H1 (cell line): Measurements from ENCODE around the gene FRMPD4. TPM values are rescaled to one million over a fixed set of nuclear protein-coding genes. Genes with fewer than 3 reads are reported as not detected.

Source experiments
- MAFK ChIP-seq: IDR thresholded peaks from 2 replicates; pipeline ENCODE4 v1.6.1; 2012; ENCODE audit warnings: low read depth, mild to moderate bottlenecking, improper control_type of control experiment, low read length
- PHF8 ChIP-seq: fragments of 200-600 bp; sonication (generic); conservative IDR thresholded peaks from 2 replicates; pipeline ENCODE4 v1.7.1; 2012; ENCODE audit warnings: low read depth, mild to moderate bottlenecking, inconsistent platforms, low read length, moderate library complexity
- RBBP5 ChIP-seq: IDR thresholded peaks from 2 replicates; pipeline ENCODE4 v1.7.1; 2012; ENCODE audit warnings: low read depth, mild to moderate bottlenecking, inconsistent platforms, low read length, moderate library complexity, borderline replicate concordance
- RXRA ChIP-seq: IDR thresholded peaks from 2 replicates; pipeline ENCODE4 v1.6.1; 2011; ENCODE audit warnings: low read depth, mild to moderate bottlenecking, low read length, moderate library complexity; ENCODE audit not compliant: insufficient read depth
- SIX5 ChIP-seq: IDR thresholded peaks from 2 replicates; pipeline ENCODE4 v1.6.1; 2011; ENCODE audit warnings: mild to moderate bottlenecking, low read depth, low read length
- SRF ChIP-seq: IDR thresholded peaks from 2 replicates; pipeline ENCODE4 v1.6.1; 2011; ENCODE audit warnings: mild to moderate bottlenecking, low read depth, low read length, moderate library complexity
- SUZ12 ChIP-seq: fragments of 200-600 bp; sonication (generic); IDR thresholded peaks from 2 replicates; pipeline ENCODE4 v1.6.1; 2012; ENCODE audit warnings: mild to moderate bottlenecking, inconsistent platforms, low read length, moderate library complexity, mixed read lengths
- TBP ChIP-seq: IDR thresholded peaks from 2 replicates; pipeline ENCODE4 v1.6.1; 2011; ENCODE audit warnings: low read depth, low read length, improper control_type of control experiment
- TCF12 ChIP-seq: IDR thresholded peaks from 2 replicates; pipeline ENCODE4 v1.6.1; 2011; ENCODE audit warnings: low read depth, mild to moderate bottlenecking, low read length
- polyA plus RNA-seq, 7 experiments: library from polyadenylated mRNA; depleted of rRNA in 3 of 7; stranded (reverse) in 5 of 7; unstranded in 2 of 7; fragments of >200 nt in 5 of 7; fragments of 200-250 nt in 2 of 7; gene quantifications; 1 replicate in 5 of 7; 2 replicates in 1 of 7; 4 replicates in 1 of 7; pipeline versions ENCODE4 v1.2.1 to v1.2.3, GENCODE V29; 2011 to 2013; ENCODE audit warnings: missing spikeins in 2 of 7, mixed read lengths in 2 of 7
- total RNA-seq: library from RNA; stranded (reverse); fragmentation: NEBNext Ultra II Directional; extraction: Animal tissue kit (Norgen Biotek cat#: 25700); gene quantifications from 2 replicates; pipeline ENCODE4 v1.2.1, GENCODE V29; 2021
- TF ChIP-seq, protein P1 (sequence below): fragments of 300-600 bp; sonication (generic); IDR thresholded peaks from 2 replicates; pipeline ENCODE4 v1.7.1; 2012; ENCODE audit warnings: low read length, moderate library complexity, mild to moderate bottlenecking, inconsistent platforms; ENCODE audit not compliant: insufficient replicate concordance
- TF ChIP-seq, protein P2 (sequence below): IDR thresholded peaks from 2 replicates; pipeline ENCODE4 v1.6.1; 2012; ENCODE audit warnings: low read length, inconsistent platforms

Gene FRMPD4
- total and polyA plus RNA-seq, 2 of the 8 experiments (the other 6 are each of a cell fraction or from before 2014, with no cell fraction given) = 0.02 to 0.37 TPM

DNA sequence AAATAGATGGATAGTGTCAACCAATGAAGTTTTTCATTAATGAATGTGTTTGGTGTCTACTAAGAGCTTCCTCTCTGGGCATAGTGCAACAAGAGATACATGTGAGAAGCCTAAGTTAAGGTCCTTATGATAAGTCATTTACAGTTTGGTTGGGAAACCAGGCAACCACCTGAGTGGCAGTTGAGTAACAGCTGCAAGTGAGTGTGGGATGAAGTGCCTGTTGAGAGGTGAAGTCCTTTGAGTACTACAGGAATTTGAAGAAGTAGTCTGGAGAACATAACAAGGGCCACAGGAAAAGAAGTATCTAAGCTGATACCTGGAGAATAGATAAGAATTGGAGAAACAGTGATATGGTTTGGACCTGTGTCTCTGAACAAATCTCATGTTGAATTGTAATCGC is 48.5 kb upstream of the FRMPD4 start (continued):
- TF ChIP-seq, protein P1, sequence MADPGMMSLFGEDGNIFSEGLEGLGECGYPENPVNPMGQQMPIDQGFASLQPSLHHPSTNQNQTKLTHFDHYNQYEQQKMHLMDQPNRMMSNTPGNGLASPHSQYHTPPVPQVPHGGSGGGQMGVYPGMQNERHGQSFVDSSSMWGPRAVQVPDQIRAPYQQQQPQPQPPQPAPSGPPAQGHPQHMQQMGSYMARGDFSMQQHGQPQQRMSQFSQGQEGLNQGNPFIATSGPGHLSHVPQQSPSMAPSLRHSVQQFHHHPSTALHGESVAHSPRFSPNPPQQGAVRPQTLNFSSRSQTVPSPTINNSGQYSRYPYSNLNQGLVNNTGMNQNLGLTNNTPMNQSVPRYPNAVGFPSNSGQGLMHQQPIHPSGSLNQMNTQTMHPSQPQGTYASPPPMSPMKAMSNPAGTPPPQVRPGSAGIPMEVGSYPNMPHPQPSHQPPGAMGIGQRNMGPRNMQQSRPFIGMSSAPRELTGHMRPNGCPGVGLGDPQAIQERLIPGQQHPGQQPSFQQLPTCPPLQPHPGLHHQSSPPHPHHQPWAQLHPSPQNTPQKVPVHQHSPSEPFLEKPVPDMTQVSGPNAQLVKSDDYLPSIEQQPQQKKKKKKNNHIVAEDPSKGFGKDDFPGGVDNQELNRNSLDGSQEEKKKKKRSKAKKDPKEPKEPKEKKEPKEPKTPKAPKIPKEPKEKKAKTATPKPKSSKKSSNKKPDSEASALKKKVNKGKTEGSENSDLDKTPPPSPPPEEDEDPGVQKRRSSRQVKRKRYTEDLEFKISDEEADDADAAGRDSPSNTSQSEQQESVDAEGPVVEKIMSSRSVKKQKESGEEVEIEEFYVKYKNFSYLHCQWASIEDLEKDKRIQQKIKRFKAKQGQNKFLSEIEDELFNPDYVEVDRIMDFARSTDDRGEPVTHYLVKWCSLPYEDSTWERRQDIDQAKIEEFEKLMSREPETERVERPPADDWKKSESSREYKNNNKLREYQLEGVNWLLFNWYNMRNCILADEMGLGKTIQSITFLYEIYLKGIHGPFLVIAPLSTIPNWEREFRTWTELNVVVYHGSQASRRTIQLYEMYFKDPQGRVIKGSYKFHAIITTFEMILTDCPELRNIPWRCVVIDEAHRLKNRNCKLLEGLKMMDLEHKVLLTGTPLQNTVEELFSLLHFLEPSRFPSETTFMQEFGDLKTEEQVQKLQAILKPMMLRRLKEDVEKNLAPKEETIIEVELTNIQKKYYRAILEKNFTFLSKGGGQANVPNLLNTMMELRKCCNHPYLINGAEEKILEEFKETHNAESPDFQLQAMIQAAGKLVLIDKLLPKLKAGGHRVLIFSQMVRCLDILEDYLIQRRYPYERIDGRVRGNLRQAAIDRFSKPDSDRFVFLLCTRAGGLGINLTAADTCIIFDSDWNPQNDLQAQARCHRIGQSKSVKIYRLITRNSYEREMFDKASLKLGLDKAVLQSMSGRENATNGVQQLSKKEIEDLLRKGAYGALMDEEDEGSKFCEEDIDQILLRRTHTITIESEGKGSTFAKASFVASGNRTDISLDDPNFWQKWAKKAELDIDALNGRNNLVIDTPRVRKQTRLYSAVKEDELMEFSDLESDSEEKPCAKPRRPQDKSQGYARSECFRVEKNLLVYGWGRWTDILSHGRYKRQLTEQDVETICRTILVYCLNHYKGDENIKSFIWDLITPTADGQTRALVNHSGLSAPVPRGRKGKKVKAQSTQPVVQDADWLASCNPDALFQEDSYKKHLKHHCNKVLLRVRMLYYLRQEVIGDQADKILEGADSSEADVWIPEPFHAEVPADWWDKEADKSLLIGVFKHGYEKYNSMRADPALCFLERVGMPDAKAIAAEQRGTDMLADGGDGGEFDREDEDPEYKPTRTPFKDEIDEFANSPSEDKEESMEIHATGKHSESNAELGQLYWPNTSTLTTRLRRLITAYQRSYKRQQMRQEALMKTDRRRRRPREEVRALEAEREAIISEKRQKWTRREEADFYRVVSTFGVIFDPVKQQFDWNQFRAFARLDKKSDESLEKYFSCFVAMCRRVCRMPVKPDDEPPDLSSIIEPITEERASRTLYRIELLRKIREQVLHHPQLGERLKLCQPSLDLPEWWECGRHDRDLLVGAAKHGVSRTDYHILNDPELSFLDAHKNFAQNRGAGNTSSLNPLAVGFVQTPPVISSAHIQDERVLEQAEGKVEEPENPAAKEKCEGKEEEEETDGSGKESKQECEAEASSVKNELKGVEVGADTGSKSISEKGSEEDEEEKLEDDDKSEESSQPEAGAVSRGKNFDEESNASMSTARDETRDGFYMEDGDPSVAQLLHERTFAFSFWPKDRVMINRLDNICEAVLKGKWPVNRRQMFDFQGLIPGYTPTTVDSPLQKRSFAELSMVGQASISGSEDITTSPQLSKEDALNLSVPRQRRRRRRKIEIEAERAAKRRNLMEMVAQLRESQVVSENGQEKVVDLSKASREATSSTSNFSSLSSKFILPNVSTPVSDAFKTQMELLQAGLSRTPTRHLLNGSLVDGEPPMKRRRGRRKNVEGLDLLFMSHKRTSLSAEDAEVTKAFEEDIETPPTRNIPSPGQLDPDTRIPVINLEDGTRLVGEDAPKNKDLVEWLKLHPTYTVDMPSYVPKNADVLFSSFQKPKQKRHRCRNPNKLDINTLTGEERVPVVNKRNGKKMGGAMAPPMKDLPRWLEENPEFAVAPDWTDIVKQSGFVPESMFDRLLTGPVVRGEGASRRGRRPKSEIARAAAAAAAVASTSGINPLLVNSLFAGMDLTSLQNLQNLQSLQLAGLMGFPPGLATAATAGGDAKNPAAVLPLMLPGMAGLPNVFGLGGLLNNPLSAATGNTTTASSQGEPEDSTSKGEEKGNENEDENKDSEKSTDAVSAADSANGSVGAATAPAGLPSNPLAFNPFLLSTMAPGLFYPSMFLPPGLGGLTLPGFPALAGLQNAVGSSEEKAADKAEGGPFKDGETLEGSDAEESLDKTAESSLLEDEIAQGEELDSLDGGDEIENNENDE = no peak
- TF ChIP-seq SRF = no peak
- no peak for TF ChIP-seq TCF12
- no peak for TF ChIP-seq SIX5
- no peak for TF ChIP-seq RBBP5
- no peak for TF ChIP-seq TBP
- TF ChIP-seq SUZ12 = no peak
- TF ChIP-seq MAFK = no peak
- TF ChIP-seq, protein P2, sequence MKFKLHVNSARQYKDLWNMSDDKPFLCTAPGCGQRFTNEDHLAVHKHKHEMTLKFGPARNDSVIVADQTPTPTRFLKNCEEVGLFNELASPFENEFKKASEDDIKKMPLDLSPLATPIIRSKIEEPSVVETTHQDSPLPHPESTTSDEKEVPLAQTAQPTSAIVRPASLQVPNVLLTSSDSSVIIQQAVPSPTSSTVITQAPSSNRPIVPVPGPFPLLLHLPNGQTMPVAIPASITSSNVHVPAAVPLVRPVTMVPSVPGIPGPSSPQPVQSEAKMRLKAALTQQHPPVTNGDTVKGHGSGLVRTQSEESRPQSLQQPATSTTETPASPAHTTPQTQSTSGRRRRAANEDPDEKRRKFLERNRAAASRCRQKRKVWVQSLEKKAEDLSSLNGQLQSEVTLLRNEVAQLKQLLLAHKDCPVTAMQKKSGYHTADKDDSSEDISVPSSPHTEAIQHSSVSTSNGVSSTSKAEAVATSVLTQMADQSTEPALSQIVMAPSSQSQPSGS = no peak
- TF ChIP-seq PHF8 = no peak
- TF ChIP-seq RXRA = no peak
